A549 (cell line): ENCODE results near the gene GOLGA8B. TPM values are rescaled to one million over a fixed set of nuclear protein-coding genes. Genes with fewer than 3 reads are reported as not detected.

Experiments
- ATAC-seq, 2 experiments: fragments of 200-7000 bp in 1 of 2; fragments of >200 bp in 1 of 2; cut with Nextera tagmentation in 1 of 2; cut with Tn5 transposase in 1 of 2; 3 replicates each; pipeline versions ENCODE4 v1.8.0 to v1.9.1; 2018 to 2020; ENCODE audit warnings: mild to moderate bottlenecking in 1 of 2, moderate library complexity in 1 of 2
- CTCF ChIA-PET: fragments of 300-600 bp; sonication (Branson Sonifier 250); formaldehyde crosslinking; extraction: SDS; loops from one replicate; lab custom pipeline; 2021; ENCODE audit warnings: antibody characterized with exemption, inconsistent platforms; lab: Yijun Ruan, JAX
- POLR2A ChIA-PET: fragments of 350-600 bp; formaldehyde crosslinking; extraction: SDS; loops from one replicate; lab custom pipeline; 2021; ENCODE audit warnings: antibody characterized with exemption, inconsistent platforms; lab: Yijun Ruan, JAX
- DNase-seq, 2 experiments: peaks; one replicate each; pipeline versions ENCODE4 v3.0.0 to v3.0.0-alpha.2; 2011 to 2016; ENCODE audit warnings: low read depth in 1 of 2, low spot score in 1 of 2
- FAIRE-seq: peaks from 2 replicates; lab custom pipeline; 2011; peaks lifted over from hg19 to GRCh38; lab: Jason Lieb, UNC
- H3K27ac ChIP-seq, 2 experiments: fragments of >200 bp; sonication (Bioruptor Twin); formaldehyde crosslinking; 3 replicates each; pipeline ENCODE4 v1.5.1; 2016 to 2017
- H3K4me1 ChIP-seq: fragments of >200 bp; sonication (Bioruptor Twin); formaldehyde crosslinking; 3 replicates; pipeline ENCODE4 v1.6.1; 2016
- H3K4me2 ChIP-seq: fragments of >200 bp; sonication (Bioruptor Twin); formaldehyde crosslinking; 3 replicates; pipeline ENCODE4 v1.6.1; 2016
- H3K4me3 ChIP-seq: fragments of >200 bp; sonication (Bioruptor Twin); formaldehyde crosslinking; 3 replicates; pipeline ENCODE4 v1.5.1; 2016
- H3K9me3 ChIP-seq: fragments of >200 bp; sonication (Bioruptor Twin); formaldehyde crosslinking; 3 replicates; pipeline ENCODE4 v1.6.1; 2016
- BCL3 ChIP-seq: fragments of >200 bp; sonication (Bioruptor Twin); formaldehyde crosslinking; IDR thresholded peaks from 3 replicates; pipeline ENCODE4 v1.6.1; 2016
- BHLHE40 ChIP-seq: IDR thresholded peaks from 2 replicates; pipeline ENCODE4 v1.6.1; 2012; ENCODE audit warnings: low read depth, low read length, inconsistent platforms
- CHD2 ChIP-seq: fragments of 150-350 bp; IDR thresholded peaks from 2 replicates; pipeline ENCODE4 v1.6.1; 2014; ENCODE audit warnings: low read length; ENCODE audit not compliant: partially characterized antibody
- FOSB ChIP-seq: fragments of 250-450 bp; sonication (Bioruptor Pico); IDR thresholded peaks from 2 replicates; pipeline ENCODE4 v1.5.0; 2020; ENCODE audit warnings: mild to moderate bottlenecking, moderate library complexity
- GATA3 ChIP-seq: IDR thresholded peaks from 2 replicates; pipeline ENCODE4 v1.6.1; 2012; ENCODE audit warnings: borderline replicate concordance
- HES2 ChIP-seq: fragments of >200 bp; sonication (Bioruptor Twin); formaldehyde crosslinking; IDR thresholded peaks from 2 replicates; pipeline ENCODE4 v1.6.1; 2016
- MAFK ChIP-seq: fragments of 450-650 bp; IDR thresholded peaks from 2 replicates; pipeline ENCODE4 v1.6.1; 2014; ENCODE audit not compliant: partially characterized antibody
- MAZ ChIP-seq: fragments of 150-350 bp; IDR thresholded peaks from 2 replicates; pipeline ENCODE4 v1.6.1; 2014; ENCODE audit warnings: antibody characterized with exemption, low read depth, low read length, borderline replicate concordance
- PBX3 ChIP-seq: IDR thresholded peaks from 2 replicates; pipeline ENCODE4 v1.6.1; 2012
- POLR2A ChIP-seq: IDR thresholded peaks from 2 replicates; pipeline ENCODE4 v1.6.1; 2012; ENCODE audit warnings: mild to moderate bottlenecking, low read length
- RAD21 ChIP-seq, 2 experiments: fragments of >200 bp in 1 of 2; sonication (Bioruptor Twin) in 1 of 2; formaldehyde crosslinking in 1 of 2; IDR thresholded peaks in 1 of 2; conservative IDR thresholded peaks in 1 of 2; 2 replicates in 1 of 2; 3 replicates in 1 of 2; pipeline ENCODE4 v1.6.1; 2012 to 2018; ENCODE audit warnings: inconsistent platforms in 1 of 2
- RCOR1 ChIP-seq: fragments of 150-350 bp; IDR thresholded peaks from 2 replicates; pipeline ENCODE4 v1.6.1; 2014; ENCODE audit warnings: antibody characterized with exemption, low read length, low read depth
- RFX5 ChIP-seq: fragments of 450-650 bp; IDR thresholded peaks from 2 replicates; pipeline ENCODE4 v1.7.1; 2014; ENCODE audit warnings: antibody characterized with exemption, mild to moderate bottlenecking, moderate library complexity
- RNF2 ChIP-seq: fragments of 200-600 bp; sonication (generic); IDR thresholded peaks from 2 replicates; pipeline ENCODE4 v1.6.1; 2016; ENCODE audit warnings: low read depth, mild to moderate bottlenecking, antibody characterized with exemption, moderate library complexity, borderline replicate concordance
- ZNF302 ChIP-seq: fragments of 250-450 bp; sonication (Bioruptor Pico); IDR thresholded peaks from 2 replicates; pipeline ENCODE4 v1.9.0; 2021; ENCODE audit warnings: inconsistent platforms, mild to moderate bottlenecking, moderate library complexity
- WGBS: methylation state at CpG from one replicate; pipeline ENCODE4 v1.1.6; 2017; ENCODE audit errors: missing lambda C conversion rate; 5-methylcytosine and 5-hydroxymethylcytosine counted together
- polyA plus RNA-seq, 4 experiments: library from polyadenylated mRNA; depleted of rRNA in 3 of 4; stranded (reverse); fragments of >200 nt; fragmentation: RNase III in 1 of 4; extraction: RNeasy Plus Mini Kit Qiagen cat#74134 plus additional on column Dnase treatment in 1 of 4; gene quantifications; 2 replicates in 3 of 4; 3 replicates in 1 of 4; pipeline ENCODE4 v1.2.3, GENCODE V29; 2011 to 2017

GOLGA8B gene
- polyA plus RNA-seq, 2 of the 4 experiments (the other 2 are of a cell fraction): 38.1 to 49.0 TPM

GRCh38 chr15:34613301-34613700, 29.9 kb upstream of the GOLGA8B start:
- H3K9me3 ChIP-seq: no peaks in the 10 kb centered on the region
- FAIRE-seq (peak; percentile 77), DNase-seq (no peak), ATAC-seq (no peak)
- no peak overlapping the region for H3K4me2 ChIP-seq
- no peak overlapping the region for H3K4me3 ChIP-seq
- H3K27ac ChIP-seq: no peak overlapping the region
- ChIA-PET POLR2A (no interaction called here), CTCF (interaction anchor here (0.6 to 1.5 kb wide), 3 partner anchors 9 to 479 kb away, joined by 3 to 4 read pairs (median 4); no protein-coding TSS in a partner anchor)
- TF ChIP-seq ZNF302 (no peak), RCOR1 (no peak), BHLHE40 (no peak)
- 8% methylated on average over 2 of the region's 2 CpGs for WGBS
- H3K4me1 ChIP-seq: no peaks in the 10 kb centered on the region

- peak; percentile 37 to 51; a peak in 4 of 5 replicates for TF ChIP-seq RAD21 (conservative IDR thresholded peaks at IDR 0.05 in 1 of 2, IDR thresholded peaks at IDR 0.05 in 1 of 2)
- no peak for TF ChIP-seq FOSB (CRISPR knock-in tag)
- peak; percentile 93 for FAIRE-seq
- Histone ChIP-seq H3K4me1 (no peaks in the 10 kb centered on the region), H3K9me3 (no peaks in the 10 kb centered on the region), H3K4me3 (no peak overlapping the region), H3K27ac (no peak overlapping the region), H3K4me2 (no peak overlapping the region)
- peak; percentile 82 to 85; a peak in 5 of 6 replicates for ATAC-seq
- ChIA-PET CTCF (interaction anchor here (0.6 to 3.1 kb wide), 12 partner anchors 11 to 323 kb away, joined by 3 to 13 read pairs (median 4); no protein-coding TSS in a partner anchor), POLR2A (interaction anchor here (2.4 kb wide), 1 partner anchor 359 kb away, joined by 8 read pairs; the partner anchor contains the start of gene AQR)
- DNase-seq: peak; percentile 15 to 44
Observed at GRCh38 chr15:34610354-34610753, 26.9 kb upstream of the GOLGA8B start.

- Histone ChIP-seq H3K4me3 (no peak overlapping the region), H3K4me2 (no peak overlapping the region), H3K27ac (no peak overlapping the region), H3K9me3 (no peaks in the 10 kb centered on the region), H3K4me1 (no peaks in the 10 kb centered on the region)
- POLR2A ChIA-PET: interaction anchor here (2.4 kb wide), 1 partner anchor 360 kb away, joined by 8 read pairs; the partner anchor contains the start of gene AQR
- ATAC-seq (no peak; a peak in 3 of 6 replicates), DNase-seq (no peak), FAIRE-seq (peak; percentile 63)
- TF ChIP-seq RNF2 (no peak), CHD2 (no peak), RFX5 (no peak), MAZ (no peak), HES2 (no peak), PBX3 (no peak), MAFK (no peak), BCL3 (no peak)
- CTCF ChIA-PET: interaction anchor here (0.9 to 3.1 kb wide), 7 partner anchors 11 to 324 kb away, joined by 3 to 13 read pairs (median 5); no protein-coding TSS in a partner anchor
- WGBS: 40% methylated on average over 12 of the region's 12 CpGs
Observed at GRCh38 chr15:34609102-34610057, 25.9 kb upstream of the GOLGA8B start.

- H3K9me3 ChIP-seq: no peaks in the 10 kb centered on the region
- no peak for DNase-seq
- H3K4me1 ChIP-seq: no peaks in the 10 kb centered on the region
- H3K4me2 ChIP-seq: no peak overlapping the region
- ChIA-PET CTCF (no interaction called here), POLR2A (no interaction called here)
- FAIRE-seq: no peak
- TF ChIP-seq POLR2A (no peak), GATA3 (no peak)
- WGBS: 28% methylated on average over 1 of the region's 1 CpG
- H3K27ac ChIP-seq: no peak overlapping the region
- no peak for ATAC-seq
- H3K4me3 ChIP-seq: no peak overlapping the region
Observed at GRCh38 chr15:34608517-34608916, 25.1 kb upstream of the GOLGA8B start.
